ENCODE measurements around the gene NPLOC4. TPM values are rescaled to one million over a fixed set of nuclear protein-coding genes. Genes with fewer than 3 reads are reported as not detected.
"Not testable (repeated sequence)": the region's sequence is repeated elsewhere in the genome, so short reads cannot be mapped to it uniquely, and the experiment has no call there.

Gene NPLOC4
- total RNA-seq, 1 donor from 2014 or later = 67.7 TPM

- DNase-seq (ENCODE audit: low read depth in 2 of 2) = no peak
These were observed 873 bp downstream of the NPLOC4 start for GRCh38 chr17:81635973-81636504.

DNA sequence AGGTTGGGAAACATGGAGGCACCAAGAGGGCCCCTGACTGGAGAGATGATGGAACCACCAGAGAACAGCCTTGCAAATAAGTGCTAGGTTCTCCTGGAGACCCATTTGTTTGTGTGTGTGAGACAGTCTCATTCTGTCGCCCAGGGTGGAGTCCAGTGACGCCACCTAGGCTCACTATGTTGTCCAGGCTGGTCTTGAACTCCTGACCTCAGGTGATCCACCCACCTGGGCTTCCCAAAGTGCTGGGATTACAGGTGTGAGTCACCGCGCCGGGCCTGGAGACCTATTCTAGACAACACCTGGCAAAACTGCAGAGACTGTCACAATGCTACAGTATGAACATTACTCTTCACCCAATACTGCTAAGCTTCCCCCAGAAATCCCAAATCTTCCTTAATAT, 1.5 kb downstream of the NPLOC4 start:
- DNase-seq (ENCODE audit: low read depth in 2 of 2) = no peak

DNA sequence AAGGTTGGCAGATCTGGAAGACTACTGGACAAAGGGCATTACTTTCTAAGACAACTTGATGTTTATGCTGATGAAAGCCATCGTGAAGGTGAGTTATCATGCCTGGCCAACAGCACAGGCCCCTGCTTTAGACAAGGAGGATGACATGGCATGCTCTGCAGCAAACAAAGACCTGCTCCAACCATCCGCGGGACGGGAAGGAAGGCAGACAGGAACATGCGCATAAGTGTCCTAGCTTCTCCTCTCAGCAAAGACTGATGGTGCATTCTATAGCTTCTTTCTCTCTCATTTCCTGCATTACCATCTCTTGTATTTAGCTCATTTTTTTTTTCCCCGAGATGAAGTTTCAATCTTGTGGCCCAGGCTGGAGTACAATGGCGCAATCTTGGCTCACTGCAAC, 5.4 kb downstream of the NPLOC4 start:
- DNase-seq (ENCODE audit: low read depth in 2 of 2) = no peak

DNA sequence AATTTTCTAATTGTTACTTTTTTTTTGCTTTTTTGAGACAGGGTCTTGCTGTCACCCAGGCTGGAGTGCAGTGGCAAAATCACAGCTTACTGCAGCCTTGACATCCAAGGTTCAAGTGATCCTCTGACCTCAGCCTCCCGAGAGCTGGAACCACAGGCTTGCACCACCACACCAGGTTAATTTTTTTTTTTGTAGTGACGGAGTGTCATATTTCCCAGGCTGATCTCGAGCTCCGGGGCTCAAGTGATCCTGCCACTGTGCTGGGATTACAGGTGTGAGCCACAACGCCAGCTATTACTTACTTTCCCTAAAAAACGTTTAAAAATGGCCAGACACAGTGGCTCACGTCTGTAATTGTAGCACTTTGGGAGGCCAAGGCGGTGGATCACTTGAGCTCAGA, 6.6 kb downstream of the NPLOC4 start:
- DNase-seq (ENCODE audit: low read depth in 2 of 2) = no peak

DNA sequence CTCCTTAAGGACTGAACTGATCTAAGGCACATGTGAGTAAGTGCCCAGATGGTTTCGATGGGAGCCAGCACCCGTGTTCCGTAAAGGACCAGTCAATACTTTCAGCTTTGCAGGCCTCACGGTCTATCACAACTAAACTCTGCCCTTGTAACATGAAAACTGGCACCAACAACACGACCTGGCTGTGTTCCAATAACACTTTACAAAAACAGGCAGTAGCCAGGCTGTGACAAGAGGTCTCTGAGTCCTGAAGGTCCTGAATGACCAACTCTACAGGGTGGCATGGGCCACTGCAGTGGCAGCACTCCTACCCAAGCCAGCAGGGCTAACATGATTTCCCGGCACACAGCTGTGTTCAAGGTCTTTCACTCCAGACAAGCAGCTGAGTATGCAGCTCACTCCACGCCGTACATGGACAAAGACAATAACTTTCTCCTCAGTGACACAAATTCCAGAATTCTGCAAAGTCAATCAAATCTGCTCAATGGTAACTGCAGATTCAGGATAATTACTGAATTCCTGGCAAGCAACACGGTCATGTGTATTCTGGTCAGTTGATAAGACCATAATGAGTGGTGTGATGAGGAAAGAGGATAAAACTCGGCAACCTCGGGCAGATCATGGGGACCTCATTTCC, 15.3 kb downstream of the NPLOC4 start:
- peak; percentile 24 to 48 for DNase-seq (ENCODE audit: low read depth in 2 of 2)

- not testable (repeated sequence) for DNase-seq (ENCODE audit: low read depth in 2 of 2)
These were observed 18.6 kb downstream of the NPLOC4 start for GRCh38 chr17:81618307-81618706.

DNA sequence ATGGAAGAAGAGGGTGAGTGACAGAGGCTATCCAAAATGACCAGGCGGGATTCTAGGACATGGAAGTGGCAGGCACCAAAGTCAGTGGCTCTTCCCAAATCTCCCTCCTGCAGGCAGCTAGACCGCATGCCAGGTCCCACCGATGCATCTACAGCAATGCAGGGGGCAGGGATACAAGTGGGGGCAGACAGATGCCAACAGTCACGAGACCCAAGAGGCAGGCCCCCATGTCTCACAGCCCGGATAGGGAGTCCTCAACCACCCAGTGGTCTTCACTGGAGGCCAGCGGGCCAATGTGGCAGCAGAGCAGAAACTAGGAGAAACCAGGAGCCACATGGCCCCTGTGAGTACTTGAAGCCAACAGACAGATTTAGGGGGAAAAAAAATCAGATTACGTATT, 20.0 kb downstream of the NPLOC4 start:
- no peak for DNase-seq (ENCODE audit: low read depth in 2 of 2)

DNA sequence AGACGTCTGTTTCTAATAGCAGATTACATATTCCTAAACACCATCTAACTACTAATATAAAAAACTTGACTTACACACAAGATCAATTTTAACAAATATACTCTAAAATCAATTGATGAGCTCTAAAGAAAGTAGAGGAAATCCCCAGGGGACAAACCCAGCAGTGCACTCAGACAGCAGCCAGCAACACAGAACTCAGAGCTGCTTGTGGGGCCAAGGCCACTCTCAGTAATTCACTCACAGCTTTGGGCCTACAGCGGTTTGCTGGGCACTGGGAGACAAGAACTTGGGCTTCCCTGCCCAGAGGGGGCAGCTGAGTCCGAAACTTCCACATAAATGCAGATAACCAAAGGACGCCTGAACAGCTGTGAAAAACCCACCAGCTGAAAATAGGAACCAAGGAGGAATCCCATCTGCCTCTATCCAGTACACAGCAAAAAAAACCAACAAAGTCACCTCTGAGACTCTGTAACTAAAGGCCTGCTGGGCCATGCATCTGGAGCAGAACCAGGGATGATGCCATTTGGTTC, 21.4 kb downstream of the NPLOC4 start:
- DNase-seq (ENCODE audit: low read depth in 2 of 2) = no peak

DNA sequence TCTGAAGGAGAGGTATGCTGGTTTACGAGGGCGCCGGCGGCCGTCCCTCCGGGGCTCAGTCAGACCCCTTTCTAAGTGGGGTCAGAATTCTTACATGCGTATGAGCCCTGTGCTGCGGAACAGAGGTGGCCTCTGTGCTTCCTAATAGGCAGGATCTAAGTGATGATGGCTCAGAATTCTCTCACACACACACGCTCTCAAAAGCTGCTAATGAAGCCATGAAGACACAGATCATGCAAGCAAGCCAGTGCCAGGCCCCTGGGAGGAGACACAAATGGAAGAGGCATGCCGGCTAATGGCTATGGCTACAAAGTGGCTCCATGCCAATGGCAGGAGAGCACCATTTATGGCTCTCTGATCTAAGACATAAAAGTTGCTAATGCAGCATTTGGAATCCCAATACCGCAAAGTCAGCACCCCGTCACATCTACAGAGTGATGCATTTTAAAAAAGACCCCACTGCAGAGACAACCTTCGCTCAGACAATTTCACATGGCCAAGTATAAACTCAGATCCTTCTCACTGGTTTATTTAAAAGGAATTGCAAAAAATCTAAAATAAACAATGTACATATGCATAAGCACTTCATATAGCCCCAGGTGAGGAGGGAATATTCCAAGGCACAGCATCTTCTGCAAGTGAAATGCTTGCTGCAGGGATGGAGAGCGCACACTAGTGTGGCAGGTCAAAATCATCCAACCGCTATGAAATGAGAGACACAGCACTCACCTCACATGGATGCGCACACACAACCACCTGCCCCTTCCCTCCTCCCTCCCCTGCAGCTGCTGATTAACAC, 24.5 kb downstream of the NPLOC4 start:
- DNase-seq (ENCODE audit: low read depth in 2 of 2) = no peak

DNA sequence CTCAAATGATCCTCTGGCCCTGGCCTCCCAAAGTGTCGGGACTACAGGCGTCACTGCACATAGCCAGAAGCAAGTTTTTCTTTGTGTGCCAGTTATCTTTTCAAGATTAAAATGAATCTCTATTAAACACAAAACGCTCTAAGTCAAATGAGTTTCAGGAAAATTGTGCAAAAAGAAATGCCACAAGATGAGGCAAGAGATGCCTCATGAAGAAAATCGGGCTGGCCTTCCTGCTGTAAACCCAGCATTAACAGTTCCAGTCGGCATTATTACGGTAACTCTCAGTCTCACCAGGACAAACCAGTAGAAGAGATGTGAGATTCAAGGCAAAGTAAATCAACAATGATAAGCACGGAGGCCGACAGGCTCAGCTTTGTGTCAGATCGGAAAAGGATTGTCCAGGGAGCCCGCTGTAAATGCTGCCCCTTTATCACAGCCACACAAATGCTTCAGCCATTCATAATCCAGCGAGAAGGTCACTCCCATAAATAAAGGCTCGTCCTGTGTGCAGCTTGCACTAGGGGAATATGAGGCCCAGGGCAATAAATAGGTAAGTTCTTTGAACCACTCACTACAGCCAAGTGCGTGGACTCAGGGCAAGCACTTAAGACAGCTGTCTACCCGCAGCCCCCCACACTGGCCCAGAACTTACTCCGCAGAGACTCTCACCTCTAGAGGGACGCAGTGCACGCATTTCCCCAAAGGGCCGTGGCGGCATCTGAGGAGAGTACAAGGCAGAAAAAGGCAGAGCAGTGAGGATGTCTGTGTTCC, 27.2 kb downstream of the NPLOC4 start:
- DNase-seq (ENCODE audit: low read depth in 2 of 2) = no peak

DNA sequence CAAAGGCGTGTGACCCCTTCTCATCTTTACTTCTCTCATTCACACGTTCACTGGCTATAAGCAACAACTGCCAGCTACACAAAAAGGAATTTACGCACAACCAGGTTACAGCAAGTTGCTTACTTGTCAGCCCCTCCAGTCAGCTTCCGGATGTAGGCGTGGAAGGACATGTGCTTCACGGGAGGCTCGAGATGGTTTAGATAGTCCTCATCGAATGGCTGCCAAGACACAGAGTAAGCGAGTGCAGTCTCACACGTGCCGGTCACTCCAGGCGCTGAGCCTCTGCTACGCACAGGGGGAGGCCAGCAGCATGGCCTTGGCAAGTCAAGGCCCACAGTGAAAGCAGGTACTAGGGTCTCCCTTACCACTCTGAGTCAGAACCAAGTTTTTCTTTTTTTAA, 28.3 kb downstream of the NPLOC4 start:
- no peak for DNase-seq (ENCODE audit: low read depth in 2 of 2)

- no peak for DNase-seq (ENCODE audit: low read depth in 2 of 2)
These were observed 28.8 kb downstream of the NPLOC4 start for GRCh38 chr17:81608082-81608481.

DNA sequence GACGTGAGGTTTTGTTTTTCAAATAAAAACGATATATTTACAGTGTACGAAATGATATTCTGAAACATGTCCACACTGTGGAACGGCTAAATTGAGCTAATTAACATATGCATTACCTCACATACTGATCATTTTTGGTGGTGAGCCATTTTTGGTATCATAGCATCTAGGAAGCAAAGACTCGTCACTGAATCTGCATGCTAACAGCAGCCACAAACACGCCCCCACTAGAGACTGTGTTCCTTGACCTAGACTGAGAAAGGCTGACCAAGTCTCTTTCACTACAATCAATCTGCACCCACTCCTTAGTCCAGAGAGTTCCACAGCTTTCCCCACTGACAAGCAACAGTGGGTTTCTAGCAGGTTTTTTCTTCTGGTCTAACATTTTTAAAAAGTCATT, 29.5 kb downstream of the NPLOC4 start:
- DNase-seq (ENCODE audit: low read depth in 2 of 2) = no peak

DNA sequence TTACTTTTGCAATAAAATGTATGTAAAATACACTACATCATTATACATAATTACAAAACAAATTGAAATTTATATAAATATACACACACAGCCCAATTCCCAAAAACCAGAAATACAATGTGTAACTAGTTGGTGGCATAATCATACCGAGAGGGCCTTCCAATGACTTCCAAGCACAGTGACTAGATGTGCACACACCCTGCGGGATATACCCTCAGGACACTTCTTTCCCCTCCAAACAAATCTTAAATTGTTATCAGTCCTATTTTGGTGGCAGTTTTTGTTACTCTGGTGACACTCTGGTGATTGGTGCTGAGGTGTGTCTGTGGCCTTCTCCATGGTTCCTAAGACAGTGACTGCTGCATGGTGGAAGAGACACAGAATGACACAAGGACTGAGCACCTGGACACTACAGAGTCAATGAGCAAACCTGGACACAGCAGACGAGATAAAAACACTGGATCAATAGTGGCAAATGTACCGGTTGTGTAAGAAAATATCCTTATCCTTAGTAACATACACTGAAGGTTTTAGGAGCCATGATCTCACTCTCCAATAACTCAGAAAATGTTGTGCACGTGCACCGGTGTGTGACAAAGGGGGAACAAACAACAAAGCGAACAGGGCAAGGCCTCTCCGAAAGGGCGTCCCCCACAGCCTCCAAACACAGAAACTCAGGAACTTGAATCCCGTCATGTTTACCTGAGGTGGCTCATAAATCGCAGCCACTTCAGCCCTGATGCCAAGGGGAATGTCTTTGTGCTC, 32.9 kb downstream of the NPLOC4 start:
- DNase-seq (ENCODE audit: low read depth in 2 of 2) = no peak

DNA sequence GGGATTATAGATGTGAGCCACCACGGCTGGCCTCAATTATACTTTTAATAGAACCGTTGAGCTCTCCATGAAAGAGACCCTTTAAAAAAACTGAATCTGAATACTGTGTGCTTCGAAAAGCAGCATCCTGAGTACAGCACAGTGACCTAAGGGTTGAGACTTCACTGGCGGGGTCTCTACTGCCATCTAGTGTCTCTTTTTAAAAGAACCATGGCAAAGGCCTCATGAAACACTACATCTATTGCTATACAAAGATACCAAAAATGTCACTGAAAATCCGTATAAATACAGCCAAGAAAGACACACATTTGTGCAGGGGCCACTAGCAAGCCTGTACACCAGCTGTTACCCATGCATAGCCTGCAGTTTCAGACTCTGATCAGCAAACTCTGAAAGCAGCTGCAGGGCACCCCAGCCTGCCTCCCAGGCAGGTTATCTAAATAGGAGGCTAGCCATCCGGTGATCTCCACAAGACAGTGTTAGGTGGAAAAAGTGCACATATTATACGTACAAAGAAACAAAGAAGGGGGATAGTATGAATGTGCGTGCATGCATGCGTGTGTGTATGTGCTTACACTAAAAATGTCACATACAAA, 35.3 kb downstream of the NPLOC4 start:
- DNase-seq (ENCODE audit: low read depth in 2 of 2) = peak; percentile 61 to 76

DNA sequence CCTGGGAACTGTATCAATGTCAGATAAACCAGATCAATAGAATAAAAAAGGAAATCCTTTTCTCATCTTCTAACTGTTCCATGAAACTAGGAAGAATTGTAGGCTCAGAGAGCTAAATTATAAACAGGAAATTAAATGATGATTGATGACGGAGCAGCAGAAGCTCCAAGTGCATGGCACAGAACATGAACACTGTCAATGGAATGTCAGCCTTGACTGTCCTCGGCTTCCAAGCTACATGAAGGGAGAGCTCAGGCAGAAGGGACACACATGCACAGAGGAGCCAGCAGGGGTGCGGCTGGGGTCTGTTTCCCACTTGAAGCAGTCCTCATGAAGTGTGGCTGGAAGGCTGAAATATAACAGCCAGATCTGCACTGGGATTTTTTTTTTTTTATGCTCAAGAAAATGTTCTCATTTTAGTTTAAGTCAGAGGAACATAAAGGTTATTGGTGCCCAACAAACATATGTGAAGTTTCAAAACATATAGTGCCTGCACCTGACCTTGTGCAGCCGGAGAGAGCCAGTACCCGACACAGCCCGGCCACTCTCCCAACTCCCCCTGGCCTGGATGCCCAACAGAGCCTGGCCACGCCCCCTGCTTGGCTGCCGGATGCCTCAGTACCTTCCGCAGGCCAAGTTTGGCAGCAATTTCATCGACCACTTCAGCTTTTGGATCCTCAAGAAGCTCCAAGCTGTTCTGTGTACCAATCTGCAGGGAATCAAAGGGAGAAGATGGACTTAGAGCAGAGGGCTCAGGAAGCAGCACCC, 37.0 kb downstream of the NPLOC4 start:
- DNase-seq (ENCODE audit: low read depth in 2 of 2) = peak; percentile 14 to 62

GRCh38 chr17:81593105-81593871, 43.6 kb downstream of the NPLOC4 start:
- DNase-seq (ENCODE audit: low read depth in 2 of 2) = no peak

- DNase-seq (ENCODE audit: low read depth in 2 of 2) = no peak
These were observed 44.9 kb downstream of the NPLOC4 start for GRCh38 chr17:81591971-81592370.

GRCh38 chr17:81590121-81590520, 46.8 kb downstream of the NPLOC4 start:
- no peak for DNase-seq (ENCODE audit: low read depth in 2 of 2)

All from dermis microvascular lymphatic vessel endothelial cell (primary cell).